Neural progenitor cell (in vitro differentiated cells): Measurements from ENCODE around the gene CSAD. TPM values are rescaled to one million over a fixed set of nuclear protein-coding genes. Genes with fewer than 3 reads are reported as not detected.

Source experiments
- DNase-seq: peaks from one replicate; pipeline ENCODE4 v3.0.0-alpha.2; 2016; ENCODE audit warnings: low spot score
- H2AFZ ChIP-seq: fragments of 200-600 bp; sonication (generic); replicated peaks from 2 replicates; pipeline ENCODE4 v1.6.1; 2016; ENCODE audit warnings: antibody characterized with exemption
- H3F3A ChIP-seq: fragments of 200-600 bp; sonication (generic); 2 replicates; pipeline ENCODE4 v1.6.1; 2016; ENCODE audit warnings: antibody characterized with exemption, low read depth
- H3K27ac ChIP-seq: fragments of 200-600 bp; sonication (generic); 2 replicates; pipeline ENCODE4 v1.5.1; 2016; ENCODE audit warnings: mild to moderate bottlenecking
- H3K27me3 ChIP-seq: fragments of 200-600 bp; sonication (generic); 2 replicates; pipeline ENCODE4 v1.6.1; 2016; ENCODE audit warnings: mild to moderate bottlenecking, moderate library complexity
- H3K36me3 ChIP-seq: fragments of 200-600 bp; sonication (generic); 2 replicates; pipeline ENCODE4 v1.5.1; 2016
- H3K4me1 ChIP-seq: fragments of 200-600 bp; sonication (generic); 2 replicates; pipeline ENCODE4 v1.6.1; 2016; ENCODE audit warnings: mixed run types
- H3K4me2 ChIP-seq: fragments of 200-600 bp; sonication (generic); 2 replicates; pipeline ENCODE4 v1.6.1; 2016
- H3K4me3 ChIP-seq: fragments of 200-600 bp; sonication (generic); 2 replicates; pipeline ENCODE4 v1.5.1; 2016
- H3K79me2 ChIP-seq: fragments of 200-600 bp; sonication (generic); 2 replicates; pipeline ENCODE4 v1.6.1; 2016; ENCODE audit warnings: low read depth
- H3K9ac ChIP-seq: fragments of 200-600 bp; sonication (generic); 2 replicates; pipeline ENCODE4 v1.6.1; 2016
- H3K9me3 ChIP-seq: fragments of 200-600 bp; sonication (generic); 2 replicates; pipeline ENCODE4 v1.5.1; 2016; ENCODE audit warnings: low read depth
- H4K20me1 ChIP-seq: fragments of 200-600 bp; sonication (generic); 2 replicates; pipeline ENCODE4 v1.6.1; 2016; ENCODE audit warnings: low read depth
- H3K27ac Mint-ChIP-seq: 3 replicates; pipeline ENCODE4 v1.8.0; 2021; ENCODE audit warnings: mixed read lengths
- H3K27me3 Mint-ChIP-seq: 2 replicates; pipeline ENCODE4 v1.8.0; 2022; ENCODE audit warnings: low read depth, mild to moderate bottlenecking, inconsistent platforms, moderate library complexity, mixed read lengths; ENCODE audit not compliant: insufficient read depth
- H3K36me3 Mint-ChIP-seq: 3 replicates; pipeline ENCODE4 v1.8.0; 2021; ENCODE audit warnings: mixed read lengths
- H3K4me1 Mint-ChIP-seq: 3 replicates; pipeline ENCODE4 v1.8.0; 2021; ENCODE audit warnings: mixed read lengths
- H3K4me3 Mint-ChIP-seq: 3 replicates; pipeline ENCODE4 v1.8.0; 2021; ENCODE audit warnings: mild to moderate bottlenecking, moderate library complexity, mixed read lengths
- H3K9me3 Mint-ChIP-seq: 3 replicates; pipeline ENCODE4 v1.8.0; 2020; ENCODE audit warnings: mixed read lengths
- CTCF ChIP-seq: fragments of 200-600 bp; sonication (generic); IDR thresholded peaks from 2 replicates; pipeline ENCODE4 v1.5.1; 2017; ENCODE audit warnings: antibody characterized with exemption, mild to moderate bottlenecking
- EZH2 ChIP-seq: fragments of 200-600 bp; sonication (generic); IDR thresholded peaks from 2 replicates; pipeline ENCODE4 v1.6.1; 2017; ENCODE audit warnings: antibody characterized with exemption, mild to moderate bottlenecking, moderate library complexity
- EZH2phosphoT487 ChIP-seq: fragments of 200-600 bp; sonication (generic); IDR thresholded peaks from 2 replicates; pipeline ENCODE4 v1.6.1; 2017; ENCODE audit warnings: antibody characterized with exemption
- total RNA-seq: library from RNA; depleted of rRNA; stranded (reverse); fragments of >200 nt; gene quantifications from 2 replicates; pipeline ENCODE4 v1.2.3, GENCODE V29; 2015; ENCODE audit warnings: low replicate concordance

The CSAD gene
- total RNA-seq, 1 donor from 2014 or later, result 26.9 TPM

GRCh38 chr12:53152390-53152789 is 28.3 kb downstream of the CSAD start:
- no peaks in the 10 kb centered on the region for H3K9me3 Mint-ChIP-seq
- H2AFZ ChIP-seq, result no peak overlapping the region
- H3K36me3 Mint-ChIP-seq, result no peaks in the 10 kb centered on the region
- DNase-seq, result no peak
- H3K27me3 ChIP-seq, result no peaks in the 10 kb centered on the region
- no peaks in the 10 kb centered on the region for H3K4me1 ChIP-seq
- no peaks in the 10 kb centered on the region for H3K9me3 ChIP-seq
- H3K79me2 ChIP-seq, result no peaks in the 10 kb centered on the region
- TF ChIP-seq CTCF, result no peak
- H3K27ac ChIP-seq, result no peak overlapping the region
- H3K4me1 Mint-ChIP-seq, result peaks cover 4% of the 10 kb centered on the region
- no peak overlapping the region for H3K4me2 ChIP-seq
- no peaks in the 10 kb centered on the region for H4K20me1 ChIP-seq
- H3F3A ChIP-seq, result peaks cover 6% of the 10 kb centered on the region
- no peaks in the 10 kb centered on the region for H3K36me3 ChIP-seq
- H3K27ac Mint-ChIP-seq, result no peak overlapping the region
- H3K4me3 Mint-ChIP-seq, result no peak overlapping the region
- H3K9ac ChIP-seq, result no peak overlapping the region
- no peak overlapping the region for H3K4me3 ChIP-seq
- peaks cover 7% of the 10 kb centered on the region for H3K27me3 Mint-ChIP-seq

DNA sequence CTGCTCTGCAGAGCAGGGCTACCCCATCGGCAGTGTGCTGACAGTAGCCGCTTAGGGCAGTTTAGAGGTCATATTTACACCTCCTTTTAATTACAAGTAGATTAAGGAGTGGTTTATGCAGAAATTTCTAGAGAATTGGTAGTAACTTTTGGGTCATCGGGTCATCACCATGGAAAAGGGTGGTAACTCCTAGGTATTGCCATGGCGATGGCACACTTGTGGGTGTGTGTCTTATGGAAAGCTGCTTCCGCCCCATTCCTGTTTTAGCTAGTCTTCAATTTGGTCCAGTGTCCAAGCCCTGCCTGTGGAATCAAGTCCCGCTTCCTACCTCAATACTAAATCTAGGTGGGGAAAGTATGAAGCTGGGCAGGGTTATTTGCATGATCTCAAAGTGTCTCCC is 29.7 kb downstream of the CSAD start:
- no peaks in the 10 kb centered on the region for H4K20me1 ChIP-seq
- TF ChIP-seq CTCF, result no peak
- no peak for TF ChIP-seq EZH2phosphoT487
- TF ChIP-seq EZH2, result no peak
- H3K4me3 ChIP-seq, result no peak overlapping the region
- no peak overlapping the region for H3K9ac ChIP-seq
- no peak overlapping the region for H2AFZ ChIP-seq
- H3K9me3 ChIP-seq, result no peaks in the 10 kb centered on the region
- peaks cover 15% of the 10 kb centered on the region for H3F3A ChIP-seq
- Mint-ChIP-seq H3K4me1 (peaks cover 4% of the 10 kb centered on the region), H3K27me3 (peaks cover 7% of the 10 kb centered on the region), H3K4me3 (no peak overlapping the region), H3K27ac (no peak overlapping the region), H3K9me3 (no peaks in the 10 kb centered on the region), H3K36me3 (no peaks in the 10 kb centered on the region)
- no peak overlapping the region for H3K27ac ChIP-seq
- H3K4me1 ChIP-seq, result no peaks in the 10 kb centered on the region
- H3K4me2 ChIP-seq, result no peak overlapping the region
- DNase-seq, result no peak
- H3K27me3 ChIP-seq, result no peaks in the 10 kb centered on the region
- no peaks in the 10 kb centered on the region for H3K79me2 ChIP-seq
- no peaks in the 10 kb centered on the region for H3K36me3 ChIP-seq

DNA sequence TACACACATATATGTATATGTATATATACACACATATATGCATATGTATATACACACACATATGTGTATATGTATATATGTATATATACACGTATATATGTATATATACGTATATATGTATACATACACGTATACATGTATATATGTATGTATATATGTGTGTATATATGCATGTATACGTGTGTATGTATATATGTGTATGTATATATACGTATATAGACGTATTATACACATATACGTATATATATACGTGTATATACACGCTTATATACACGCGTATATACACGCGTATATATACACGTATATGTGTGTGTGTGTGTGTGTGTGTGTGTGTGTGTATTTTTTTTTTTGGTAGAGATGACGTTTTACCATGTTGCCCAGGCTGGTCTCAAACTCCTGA is 33.1 kb downstream of the CSAD start:
- no peaks in the 10 kb centered on the region for H3K27me3 ChIP-seq
- no peaks in the 10 kb centered on the region for H3K36me3 ChIP-seq
- H3K27ac ChIP-seq, result no peak overlapping the region
- no peak overlapping the region for H2AFZ ChIP-seq
- peaks cover 4% of the 10 kb centered on the region for H3K27me3 Mint-ChIP-seq
- peaks cover 4% of the 10 kb centered on the region for H3K4me1 Mint-ChIP-seq
- H3K36me3 Mint-ChIP-seq, result no peaks in the 10 kb centered on the region
- H3F3A ChIP-seq, result peaks cover 15% of the 10 kb centered on the region
- no peaks in the 10 kb centered on the region for H4K20me1 ChIP-seq
- no peak overlapping the region for H3K27ac Mint-ChIP-seq
- no peaks in the 10 kb centered on the region for H3K79me2 ChIP-seq
- H3K4me3 ChIP-seq, result no peak overlapping the region
- no peak overlapping the region for H3K4me2 ChIP-seq
- H3K9me3 ChIP-seq, result no peaks in the 10 kb centered on the region
- no peak for DNase-seq
- TF ChIP-seq CTCF (no peak), EZH2 (no peak)
- H3K4me3 Mint-ChIP-seq, result no peak overlapping the region
- no peak overlapping the region for H3K9ac ChIP-seq
- no peaks in the 10 kb centered on the region for H3K4me1 ChIP-seq
- H3K9me3 Mint-ChIP-seq, result no peaks in the 10 kb centered on the region

DNA sequence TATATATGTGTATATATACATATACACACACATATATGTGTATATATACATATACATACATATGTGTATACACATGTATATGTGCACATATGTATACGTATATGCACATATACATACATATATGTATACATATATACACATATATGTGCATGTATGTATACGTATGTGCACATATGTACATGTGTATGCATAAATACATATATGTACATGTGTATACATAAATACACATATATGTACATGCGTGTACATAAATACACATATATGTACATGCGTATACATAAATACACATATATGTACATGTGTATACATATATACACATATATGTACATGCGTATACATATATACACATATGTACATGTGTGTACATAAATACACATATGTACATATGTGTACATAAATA is 33.5 kb downstream of the CSAD start:
- H3K4me1 ChIP-seq, result no peaks in the 10 kb centered on the region
- H3K27ac ChIP-seq, result no peak overlapping the region
- peaks cover 15% of the 10 kb centered on the region for H3F3A ChIP-seq
- no peak for DNase-seq
- no peaks in the 10 kb centered on the region for H3K9me3 Mint-ChIP-seq
- H4K20me1 ChIP-seq, result no peaks in the 10 kb centered on the region
- H3K4me1 Mint-ChIP-seq, result peaks cover 4% of the 10 kb centered on the region
- no peak overlapping the region for H3K4me2 ChIP-seq
- TF ChIP-seq EZH2 (no peak), CTCF (no peak), EZH2phosphoT487 (no peak)
- no peaks in the 10 kb centered on the region for H3K79me2 ChIP-seq
- no peak overlapping the region for H3K4me3 ChIP-seq
- no peaks in the 10 kb centered on the region for H3K36me3 ChIP-seq
- no peak overlapping the region for H3K4me3 Mint-ChIP-seq
- no peaks in the 10 kb centered on the region for H3K9me3 ChIP-seq
- no peaks in the 10 kb centered on the region for H3K27me3 ChIP-seq
- no peak overlapping the region for H3K9ac ChIP-seq
- peaks cover 4% of the 10 kb centered on the region for H3K27me3 Mint-ChIP-seq
- H3K36me3 Mint-ChIP-seq, result no peaks in the 10 kb centered on the region
- no peak overlapping the region for H3K27ac Mint-ChIP-seq
- no peak overlapping the region for H2AFZ ChIP-seq
